ENCODE results near the gene LRRC8C. TPM values are rescaled to one million over a fixed set of nuclear protein-coding genes. Genes with fewer than 3 reads are reported as not detected.

LRRC8C gene
- total and polyA plus RNA-seq, 2 donors (not counting 1 experiment from before 2014, with no cell fraction given): 3.9 to 6.8 TPM

GRCh38 chr1:89594096-89594740 is 38.7 kb upstream of the LRRC8C start:
- H3K9me3 ChIP-seq (ENCODE audit: control extremely low read depth in 1 of 3, control insufficient read depth in 2 of 3, insufficient read depth in 1 of 3, low read length in 2 of 3): no peaks in the 10 kb centered on the region
- POLR2A ChIA-PET: no interaction called here
- no peak overlapping the region for H3K27ac Mint-ChIP-seq

More at GRCh38 chr1:89594096-89594740, 38.7 kb upstream of the LRRC8C start:
- Histone ChIP-seq H4K20me1 (ENCODE audit: control insufficient read depth, insufficient read depth, low read length, poor library complexity, severe bottlenecking) (no peaks in the 10 kb centered on the region), H3K27me3 (replicated peaks in 1 of 4; ENCODE audit: control extremely low read depth in 1 of 4, control insufficient read depth in 3 of 4, insufficient read depth in 4 of 4, low read length in 3 of 4) (no peaks in the 10 kb centered on the region), H3K4me2 (replicated peaks; ENCODE audit: low read depth, low read length, poor library complexity, severe bottlenecking) (no peak overlapping the region), H3K36me3 (replicated peaks in 1 of 2; ENCODE audit: control extremely low read depth in 1 of 2, control insufficient read depth in 1 of 2, extremely low read depth in 1 of 2, insufficient read depth in 2 of 2, low read length in 1 of 2) (peaks cover 3 to 5% of the 10 kb centered on the region in 2 experiments), H3K4me3 (ENCODE audit: control extremely low read depth in 1 of 5, extremely low read depth in 1 of 5, insufficient read depth in 1 of 5, low read depth in 2 of 5, low read length in 4 of 5) (no peak overlapping the region), H3K4me1 (ENCODE audit: control insufficient read depth in 2 of 2, insufficient read depth in 2 of 2, low read length in 2 of 2) (no peaks in the 10 kb centered on the region), H3K27ac (ENCODE audit: low read length in 2 of 2) (no peak overlapping the region), H2AFZ (ENCODE audit: insufficient read depth, low read depth, low read length, poor library complexity, severe bottlenecking) (no peak overlapping the region), H3K79me2 (ENCODE audit: control insufficient read depth, insufficient read depth, low read length) (no peaks in the 10 kb centered on the region), H3K9ac (ENCODE audit: low read length) (no peak overlapping the region)
- no peaks in the 10 kb centered on the region for H3K27me3 Mint-ChIP-seq
- peaks cover 7% of the 10 kb centered on the region for H3K4me1 Mint-ChIP-seq
- WGBS (ENCODE audit: insufficient coverage): no CpG with 5 or more reads among the region's 4 CpGs
- no peak for ATAC-seq (ENCODE audit: low read depth)
- intact Hi-C loops (cut with micrococcal nuclease): no loop called here
- no peak for DNase-seq
- TF ChIP-seq CTCF (IDR thresholded peaks at IDR 0.05) (no peak), EZH2 (IDR thresholded peaks at IDR 0.05; ENCODE audit: borderline replicate concordance, insufficient read depth, low read depth, low read length, poor library complexity, severe bottlenecking) (no peak)
- no peak overlapping the region for H3K4me3 Mint-ChIP-seq
- CTCF ChIA-PET: interaction anchor here (1.1 to 3.7 kb wide), 6 partner anchors 9 to 169 kb away, joined by 3 to 15 read pairs (median 4); no protein-coding TSS in a partner anchor
- H3K9me3 Mint-ChIP-seq (ENCODE audit: insufficient read depth): no peaks in the 10 kb centered on the region
